CD1c-positive myeloid dendritic cell (primary cell): ENCODE results near the gene KMT2B.

Source experiments
- DNase-seq: peaks from one replicate; pipeline ENCODE4 v3.0.0-alpha.2; 2016; ENCODE audit errors: extremely low spot score

The KMT2B gene

GRCh38 chr19:35780058-35780457 lies 62.3 kb downstream of the KMT2B start:
- no peak for DNase-seq

- no peak for DNase-seq
Observed at GRCh38 chr19:35780717-35781116, 62.9 kb downstream of the KMT2B start.

- no peak for DNase-seq
Observed at GRCh38 chr19:35781650-35782049, 63.8 kb downstream of the KMT2B start.

- DNase-seq, result no peak
Observed at GRCh38 chr19:35782589-35782988, 64.8 kb downstream of the KMT2B start.

GRCh38 chr19:35783469-35784434 lies 65.9 kb downstream of the KMT2B start:
- DNase-seq, result no peak

GRCh38 chr19:35784503-35785338 lies 66.9 kb downstream of the KMT2B start:
- DNase-seq, result no peak

- DNase-seq, result no peak
Observed at GRCh38 chr19:35785339-35785627, 67.5 kb downstream of the KMT2B start.

- DNase-seq, result no peak
Observed at GRCh38 chr19:35786299-35787160, 68.7 kb downstream of the KMT2B start.

GRCh38 chr19:35787227-35787799 lies 69.5 kb downstream of the KMT2B start:
- no peak for DNase-seq
